T-cell (primary cell): ENCODE data around the gene DAZAP2. TPM values are rescaled to one million over a fixed set of nuclear protein-coding genes. Genes with fewer than 3 reads are reported as not detected.
A peak's percentile ranks its signal among the peaks of the same experiment; 100 is the strongest.

ENCODE experiments used
- ATAC-seq, 4 experiments: fragments of 200-7000 bp in 3 of 4; fragments of 150-1000 bp in 1 of 4; cut with Tn5 transposase; replicated peaks in 1 of 4; 1 replicate in 3 of 4; 2 replicates in 1 of 4; pipeline ENCODE4 v1.10.0; 2021; ENCODE audit warnings: moderate library complexity in 3 of 4, mild to moderate bottlenecking in 2 of 4, moderate number of reproducible peaks in 1 of 4
- CTCF ChIA-PET, 2 donors: fragments of 300-600 bp; sonication (Branson Sonifier 250); formaldehyde crosslinking; loops; one replicate each; lab custom pipeline; 2022; ENCODE audit warnings: antibody characterized with exemption in 2 of 2; lab: Charles Lee
- POLR2A ChIA-PET, 2 donors: fragments of 300-600 bp; sonication (Branson Sonifier 250); formaldehyde crosslinking; loops; one replicate each; lab custom pipeline; 2022; ENCODE audit warnings: antibody characterized with exemption in 2 of 2; lab: Charles Lee
- DNase-seq, 35 experiments: peaks; one replicate each; pipeline versions ENCODE4 v3.0.0 to v3.0.0-alpha.2; 2013 to 2023
- H3K27ac ChIP-seq: one replicate; pipeline ENCODE4 v1.5.1; 2013; ENCODE audit warnings: low read length
- H3K27me3 ChIP-seq, 2 experiments: replicated peaks in 1 of 2; 1 replicate in 1 of 2; 2 replicates in 1 of 2; pipeline versions ENCODE4 v1.6.1 to v1.7.0; 2013; ENCODE audit warnings: low read length in 1 of 2, mixed read lengths in 1 of 2; ENCODE audit not compliant: control insufficient read depth in 2 of 2, insufficient read depth in 2 of 2; ENCODE audit errors: extremely low read depth in 1 of 2
- H3K36me3 ChIP-seq, 2 donors: 1 replicate in 1 of 2; 2 replicates in 1 of 2; pipeline versions ENCODE4 v1.6.1 to v1.7.0; 2013; ENCODE audit warnings: low read length in 1 of 2; ENCODE audit not compliant: control insufficient read depth in 2 of 2, insufficient read depth in 1 of 2; ENCODE audit errors: extremely low read depth in 1 of 2
- H3K4me1 ChIP-seq, 2 experiments: 1 replicate in 1 of 2; 2 replicates in 1 of 2; pipeline versions ENCODE4 v1.6.1 to v1.7.0; 2013; ENCODE audit warnings: low read length in 2 of 2, mixed read lengths in 1 of 2; ENCODE audit not compliant: insufficient read depth in 2 of 2, control insufficient read depth in 1 of 2; ENCODE audit errors: extremely low read depth in 1 of 2
- H3K4me3 ChIP-seq, 2 donors: 1 replicate in 1 of 2; 2 replicates in 1 of 2; pipeline versions ENCODE4 v1.5.1 to v1.7.0; 2013; ENCODE audit warnings: mild to moderate bottlenecking in 2 of 2, low read length in 1 of 2, moderate library complexity in 1 of 2; ENCODE audit not compliant: control insufficient read depth in 1 of 2; ENCODE audit errors: extremely low read depth in 1 of 2
- H3K9me3 ChIP-seq: 2 replicates; pipeline ENCODE4 v1.7.0; 2013
- H3K27ac Mint-ChIP-seq, 2 donors: one replicate each; pipeline ENCODE4 v1.8.0; 2020 to 2021; ENCODE audit warnings: mild to moderate bottlenecking in 2 of 2, mixed read lengths in 2 of 2
- H3K27me3 Mint-ChIP-seq, 2 donors: one replicate each; pipeline ENCODE4 v1.8.0; 2021 to 2022; ENCODE audit warnings: mixed read lengths in 2 of 2
- H3K36me3 Mint-ChIP-seq: one replicate; pipeline ENCODE4 v1.8.0; 2021; ENCODE audit warnings: mixed read lengths
- H3K4me1 Mint-ChIP-seq, 3 donors: one replicate each; pipeline ENCODE4 v1.8.0; 2020 to 2022; ENCODE audit warnings: mixed read lengths in 3 of 3, mild to moderate bottlenecking in 1 of 3
- H3K4me3 Mint-ChIP-seq, 3 donors: one replicate each; pipeline ENCODE4 v1.8.0; 2020 to 2022; ENCODE audit warnings: mild to moderate bottlenecking in 3 of 3, mixed read lengths in 3 of 3, moderate library complexity in 3 of 3
- H3K9me3 Mint-ChIP-seq, 3 donors: one replicate each; pipeline ENCODE4 v1.8.0; 2020 to 2022; ENCODE audit warnings: mixed read lengths in 3 of 3
- WGBS: methylation state at CpG from one replicate; pipeline ENCODE4 v1.1.5; 2013; ENCODE audit warnings: missing lambda C conversion rate; ENCODE audit not compliant: insufficient coverage; 5-methylcytosine and 5-hydroxymethylcytosine counted together
- total RNA-seq, 35 experiments: library from RNA in 6 of 35; stranded (reverse) in 6 of 35; fragments of 120-200 nt in 1 of 35; gene quantifications; one replicate each; pipeline versions ENCODE4 v1.2.1 to v1.2.4 and lab custom pipeline; 2013 to 2026

The DAZAP2 gene
- 100 to 1,000 TPM; 275 to 308 (median 282) TPM for total RNA-seq
- total RNA-seq (2013): 316 TPM
- 135 to 382 (median 325) reads per million in 29 experiments for total RNA-seq (lab: John Stamatoyannopoulos, UW)

GRCh38 chr12:51238510-51239334 is at the start of gene DAZAP2:
Gene DAZAP2, plus strand, starts transcription at chr12:51238826. Its CDS starts 82 bp downstream, at chr12:51238908.
- Mint-ChIP-seq H3K27ac (peak within 1 kb of the TSS; percentile 99 to 100), H3K9me3 (no peaks in the 10 kb centered on the region), H3K36me3 (peaks cover 30% of the 10 kb centered on the region), H3K27me3 (no peaks in the 10 kb centered on the region), H3K4me3 (peak within 1 kb of the TSS; percentile 96 to 97 (median 96)), H3K4me1 (peaks cover 42 to 46% (median 44%) of the 10 kb centered on the region in 3 donors)
- ChIA-PET POLR2A (interaction anchor here (0.6 to 1.7 kb wide), 7 partner anchors 20 to 1615 kb away, joined by 3 to 22 read pairs (median 5); partner anchors contain the start of genes CSRNP2 (in 1 of the 2) and POU6F1 (in 1 of the 2)), CTCF (interaction anchor here (0.5 to 1.7 kb wide), 10 partner anchors 18 to 473 kb away, joined by 3 to 27 read pairs (median 4); partner anchors contain the start of gene POU6F1 (in 1 of the 2))
- under 1% methylated on average over 62 of the region's 70 CpGs for WGBS
- Histone ChIP-seq H3K9me3 (no peaks in the 10 kb centered on the region), H3K4me1 (peaks cover 13 to 41% of the 10 kb centered on the region in 2 experiments), H3K4me3 (peak within 1 kb of the TSS; percentile 98 to 99), H3K36me3 (peaks cover 0 to 39% of the 10 kb centered on the region in 2 donors), H3K27me3 (no peaks in the 10 kb centered on the region), H3K27ac (peak within 1 kb of the TSS; percentile 100)
- ATAC-seq (peak; percentile 89 to 94 (median 92)), DNase-seq (peak; percentile 86 to 98 (median 92))

- H3K36me3 Mint-ChIP-seq: peaks cover 21% of the 10 kb centered on the region
These were observed 48.8 kb upstream of the DAZAP2 start for GRCh38 chr12:51189790-51190355.

GRCh38 chr12:51190820-51191219 is 47.8 kb upstream of the DAZAP2 start:
- no CpG with 5 or more reads among the region's 4 CpGs for WGBS
- no peak for ATAC-seq
- H3K4me1 Mint-ChIP-seq: peaks cover 0 to 4% (median 0%) of the 10 kb centered on the region in 3 donors

More at GRCh38 chr12:51189790-51190355, 48.8 kb upstream of the DAZAP2 start:
- no peaks in the 10 kb centered on the region for H3K27me3 Mint-ChIP-seq
- ATAC-seq: no peak
- no peak overlapping the region for H3K27ac Mint-ChIP-seq
- H3K4me1 Mint-ChIP-seq: peaks cover 0 to 5% (median 0%) of the 10 kb centered on the region in 3 donors
- Histone ChIP-seq H3K27me3 (no peaks in the 10 kb centered on the region), H3K9me3 (no peaks in the 10 kb centered on the region), H3K4me3 (no peak overlapping the region), H3K27ac (no peak overlapping the region), H3K4me1 (no peaks in the 10 kb centered on the region), H3K36me3 (peaks cover 0 to 14% of the 10 kb centered on the region in 2 donors)
- CTCF ChIA-PET: interaction anchor here in 1 of 2 donors (0.5 kb wide), 1 partner anchor 41 kb away, joined by 3 read pairs; no protein-coding TSS in a partner anchor
- POLR2A ChIA-PET: no interaction called here
- 85% methylated on average over 13 of the region's 14 CpGs for WGBS
- no peak overlapping the region for H3K4me3 Mint-ChIP-seq
- DNase-seq: no peak
- H3K9me3 Mint-ChIP-seq: no peaks in the 10 kb centered on the region

GRCh38 chr12:51191516-51192283 is 46.9 kb upstream of the DAZAP2 start:
- H3K4me1 Mint-ChIP-seq: peaks cover 0 to 2% (median 0%) of the 10 kb centered on the region in 3 donors
- H3K4me3 ChIP-seq: no peak overlapping the region
- peaks cover 0 to 14% of the 10 kb centered on the region in 2 donors for H3K36me3 ChIP-seq
- H3K4me1 ChIP-seq: no peaks in the 10 kb centered on the region
- 82% methylated on average over 7 of the region's 12 CpGs for WGBS
- DNase-seq (no peak), ATAC-seq (no peak)
- no peak overlapping the region for H3K27ac Mint-ChIP-seq
- no peaks in the 10 kb centered on the region for H3K27me3 Mint-ChIP-seq
- peaks cover 21% of the 10 kb centered on the region for H3K36me3 Mint-ChIP-seq
- ChIA-PET CTCF (no interaction called here), POLR2A (no interaction called here)
- no peaks in the 10 kb centered on the region for H3K9me3 ChIP-seq
- no peaks in the 10 kb centered on the region for H3K27me3 ChIP-seq
- H3K4me3 Mint-ChIP-seq: no peak overlapping the region
- H3K27ac ChIP-seq: no peak overlapping the region
- no peaks in the 10 kb centered on the region for H3K9me3 Mint-ChIP-seq

More at GRCh38 chr12:51190820-51191219, 47.8 kb upstream of the DAZAP2 start:
- H3K36me3 Mint-ChIP-seq: peaks cover 21% of the 10 kb centered on the region
- Histone ChIP-seq H3K9me3 (no peaks in the 10 kb centered on the region), H3K27me3 (no peaks in the 10 kb centered on the region), H3K36me3 (peaks cover 0 to 14% of the 10 kb centered on the region in 2 donors), H3K4me3 (no peak overlapping the region), H3K4me1 (no peaks in the 10 kb centered on the region), H3K27ac (no peak overlapping the region)
- H3K27me3 Mint-ChIP-seq: no peaks in the 10 kb centered on the region
- no peak overlapping the region for H3K4me3 Mint-ChIP-seq
- ChIA-PET POLR2A (no interaction called here), CTCF (interaction anchor here in 1 of 2 donors (0.6 kb wide), 1 partner anchor 1380 kb away, joined by 3 read pairs; no protein-coding TSS in a partner anchor)
- H3K27ac Mint-ChIP-seq: no peak overlapping the region
- no peaks in the 10 kb centered on the region for H3K9me3 Mint-ChIP-seq
- no peak for DNase-seq

GRCh38 chr12:51192284-51192671 is 46.3 kb upstream of the DAZAP2 start:
- H3K27ac ChIP-seq: no peak overlapping the region
- H3K4me3 ChIP-seq: no peak overlapping the region
- H3K27ac Mint-ChIP-seq: no peak overlapping the region
- POLR2A ChIA-PET: interaction anchor here in 1 of 2 donors (0.7 kb wide), 1 partner anchor 147 kb away, joined by 9 read pairs; no protein-coding TSS in a partner anchor
- DNase-seq (no peak), ATAC-seq (no peak)
- CTCF ChIA-PET: no interaction called here
- H3K9me3 Mint-ChIP-seq: no peaks in the 10 kb centered on the region
- 87% methylated on average over 4 of the region's 5 CpGs for WGBS
- H3K36me3 Mint-ChIP-seq: peaks cover 21% of the 10 kb centered on the region
- H3K27me3 ChIP-seq: no peaks in the 10 kb centered on the region
- peaks cover 0 to 14% of the 10 kb centered on the region in 2 donors for H3K36me3 ChIP-seq
- no peaks in the 10 kb centered on the region for H3K27me3 Mint-ChIP-seq
- H3K4me3 Mint-ChIP-seq: no peak overlapping the region
- no peaks in the 10 kb centered on the region for H3K9me3 ChIP-seq
- H3K4me1 Mint-ChIP-seq: peaks cover 0 to under 1% (median 0%) of the 10 kb centered on the region in 3 donors
- no peaks in the 10 kb centered on the region for H3K4me1 ChIP-seq
